HG02571 (cell line): Measurements from ENCODE around the gene TBC1D22A.

Source experiments
- ATAC-seq: cut with Tn5 transposase; IDR thresholded peaks from one replicate; pipeline ENCODE4 v1.9.1; 2021; ENCODE audit warnings: mild to moderate bottlenecking, moderate library complexity; ENCODE audit not compliant: unreplicated experiment

The TBC1D22A gene

GRCh38 chr22:47213571-47214230 lies 451.3 kb downstream of the TBC1D22A start:
- no peak for ATAC-seq

DNA sequence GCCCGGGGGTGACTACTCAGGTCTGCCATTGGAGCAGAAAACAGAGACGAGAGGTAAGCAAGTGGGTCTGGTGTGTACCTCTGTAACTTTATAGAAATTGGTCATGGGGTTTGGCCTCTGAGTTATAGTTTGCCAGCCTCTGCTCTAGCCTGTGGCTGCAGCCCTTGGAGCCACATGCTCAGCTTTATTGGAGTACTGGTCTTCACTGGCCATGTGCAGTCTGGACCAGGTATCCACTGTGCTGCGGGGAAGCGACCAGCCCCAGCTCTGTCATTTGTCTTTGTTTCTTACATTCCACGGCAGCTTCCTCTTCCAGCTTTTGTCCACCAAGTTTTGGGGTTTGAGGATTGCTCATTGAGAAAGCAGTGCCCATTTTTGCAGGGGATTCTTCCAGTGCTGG lies 453.4 kb downstream of the TBC1D22A start:
- no peak for ATAC-seq

- no peak for ATAC-seq
These were observed 456.2 kb downstream of the TBC1D22A start for GRCh38 chr22:47218671-47219070.

- ATAC-seq = no peak
These were observed 457.3 kb downstream of the TBC1D22A start for GRCh38 chr22:47219789-47220188.

DNA sequence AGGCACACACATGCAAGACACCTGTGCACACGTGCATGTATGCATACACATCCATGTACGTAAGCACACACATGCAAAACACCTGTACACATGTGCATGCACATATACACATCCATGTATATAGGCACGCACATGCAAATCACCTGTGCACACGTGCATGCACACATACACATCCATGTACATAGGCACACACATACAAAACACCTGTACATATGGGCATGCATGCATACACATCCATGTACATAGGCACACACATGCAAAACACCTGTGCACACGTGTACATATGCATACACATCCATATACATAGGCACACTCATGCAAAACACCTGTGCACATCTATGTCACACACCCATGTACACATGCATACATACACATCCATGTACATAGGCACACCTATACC lies 458.3 kb downstream of the TBC1D22A start:
- no peak for ATAC-seq

- ATAC-seq = no peak
These were observed 459.6 kb downstream of the TBC1D22A start for GRCh38 chr22:47221840-47222615.
